Effector memory CD8-positive, alpha-beta T cell (primary cell): ENCODE measurements around the gene C18orf54.
A peak's percentile ranks its signal among the peaks of the same experiment; 100 is the strongest.
"Not testable (repeated sequence)": the region's sequence is repeated elsewhere in the genome, so short reads cannot be mapped to it uniquely, and the experiment has no call there.

ENCODE experiments used
- ATAC-seq: fragments of 150-1000 bp; cut with Tn5 transposase; replicated peaks from 2 replicates; pipeline ENCODE4 v1.10.0; 2021; ENCODE audit warnings: mild to moderate bottlenecking, moderate library complexity
- DNase-seq, 3 experiments: peaks; one replicate each; pipeline ENCODE4 v3.0.0; 2021
- H3K27ac Mint-ChIP-seq, 2 donors: one replicate each; pipeline ENCODE4 v1.8.0; 2022; ENCODE audit warnings: mild to moderate bottlenecking in 2 of 2, mixed read lengths in 2 of 2, moderate library complexity in 2 of 2
- H3K27me3 Mint-ChIP-seq, 2 donors: one replicate each; pipeline ENCODE4 v1.8.0; 2022; ENCODE audit warnings: mixed read lengths in 2 of 2
- H3K36me3 Mint-ChIP-seq: one replicate; pipeline ENCODE4 v1.8.0; 2022; ENCODE audit warnings: mild to moderate bottlenecking, moderate library complexity, mixed read lengths; ENCODE audit not compliant: insufficient read depth
- H3K4me1 Mint-ChIP-seq, 2 donors: one replicate each; pipeline ENCODE4 v1.8.0; 2022; ENCODE audit warnings: low read depth in 2 of 2, mixed read lengths in 2 of 2
- H3K4me3 Mint-ChIP-seq, 2 donors: one replicate each; pipeline ENCODE4 v1.8.0; 2022; ENCODE audit warnings: mild to moderate bottlenecking in 2 of 2, mixed read lengths in 2 of 2, moderate library complexity in 2 of 2
- H3K9me3 Mint-ChIP-seq, 2 donors: one replicate each; pipeline ENCODE4 v1.8.0; 2022; ENCODE audit warnings: mixed read lengths in 2 of 2
- total RNA-seq, 9 experiments: gene quantifications; one replicate each; lab custom pipeline; 2026; lab: John Stamatoyannopoulos, UW

The C18orf54 gene
- total RNA-seq = 1.3 to 9.6 (median 3.3) reads per million in 9 experiments

DNA sequence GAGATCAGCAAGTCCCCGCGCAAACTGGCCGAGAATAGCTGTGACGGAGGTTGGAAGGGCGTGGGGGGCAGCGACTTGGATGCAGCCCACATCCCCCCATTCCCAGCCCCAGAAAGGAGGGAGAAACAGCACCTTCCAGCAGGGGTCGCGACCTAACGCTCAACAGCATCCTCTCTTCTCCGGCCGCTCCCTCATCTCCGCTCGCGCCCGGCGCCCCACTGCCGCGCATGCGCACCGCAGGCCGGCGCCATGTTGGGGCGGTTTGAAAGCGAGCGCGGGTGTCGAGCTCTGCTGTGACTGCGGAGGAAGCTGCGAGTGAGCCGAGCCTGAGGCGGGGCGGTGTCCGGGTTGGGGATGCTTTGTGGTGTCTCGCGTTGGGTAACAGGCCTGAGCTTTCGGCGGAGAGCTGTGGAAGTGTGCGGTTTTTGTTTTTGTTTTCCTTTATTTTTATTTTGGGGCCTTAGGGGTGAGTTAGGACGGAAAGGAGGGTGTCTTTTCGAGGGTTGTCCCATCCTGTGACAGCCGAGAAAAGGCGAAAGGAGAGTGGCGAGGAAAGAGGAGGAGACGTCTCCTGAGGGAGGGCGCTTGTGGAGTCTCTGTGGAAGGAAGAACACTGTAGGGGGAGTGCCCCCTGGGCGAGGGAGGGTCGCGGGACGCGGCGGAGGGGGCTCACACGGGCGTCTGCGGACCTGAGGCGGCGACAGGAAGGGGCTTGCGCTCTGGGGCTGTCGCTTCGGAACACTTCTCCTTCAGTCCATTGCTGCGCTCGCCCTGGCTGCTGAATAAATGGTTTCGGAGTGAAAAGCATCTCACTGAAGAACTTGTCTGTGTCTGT, at the start of gene C18orf54, which contains the start of gene STARD6:
Gene C18orf54, plus strand, starts transcription at position 247 of the 835 bp plus-strand sequence. CDS start 2,667 bp downstream, outside the sequence.
Gene STARD6, minus strand, starts transcription at position 199 of the 835 bp plus-strand sequence. CDS start 3,285 bp downstream, outside the sequence.
- Mint-ChIP-seq H3K9me3 (no peaks in the 10 kb centered on the region), H3K4me1 (peaks cover 14 to 18% of the 10 kb centered on the region in 2 donors), H3K4me3 (peak within 1 kb of the TSS; percentile 96 to 100), H3K36me3 (peaks cover 16% of the 10 kb centered on the region), H3K27me3 (peaks cover 0 to 6% of the 10 kb centered on the region in 2 donors), H3K27ac (peak within 1 kb of the TSS; percentile 92 to 98)
- ATAC-seq (peak; percentile 92), DNase-seq (peak; percentile 84 to 89 (median 86))

DNA sequence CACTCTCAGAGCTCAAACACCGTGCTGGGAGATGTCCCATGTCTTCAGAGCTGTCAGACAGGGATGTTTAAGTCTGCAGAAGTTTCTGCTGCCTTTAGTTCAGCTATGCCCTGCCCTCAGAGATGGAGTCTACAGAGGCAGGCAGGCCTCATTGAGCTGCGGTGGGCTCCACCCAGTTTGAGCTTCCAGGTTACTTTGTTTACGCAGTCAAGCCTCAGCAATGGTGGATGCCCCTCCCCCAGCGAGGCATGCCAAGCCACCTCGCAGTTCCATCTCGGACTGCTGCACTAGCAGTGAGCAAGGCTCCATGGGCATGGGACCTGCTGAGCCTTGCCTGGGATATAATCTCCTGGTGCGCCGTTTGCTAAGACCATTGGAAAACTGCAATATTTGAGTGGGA, 48.1 kb upstream of the C18orf54 start:
- not testable (repeated sequence) for ATAC-seq, H3K36me3 Mint-ChIP-seq, H3K4me3 Mint-ChIP-seq, H3K27ac Mint-ChIP-seq, H3K4me1 Mint-ChIP-seq, DNase-seq, H3K9me3 Mint-ChIP-seq
- peaks cover 9 to 11% of the 10 kb centered on the region in 2 donors for H3K27me3 Mint-ChIP-seq

DNA sequence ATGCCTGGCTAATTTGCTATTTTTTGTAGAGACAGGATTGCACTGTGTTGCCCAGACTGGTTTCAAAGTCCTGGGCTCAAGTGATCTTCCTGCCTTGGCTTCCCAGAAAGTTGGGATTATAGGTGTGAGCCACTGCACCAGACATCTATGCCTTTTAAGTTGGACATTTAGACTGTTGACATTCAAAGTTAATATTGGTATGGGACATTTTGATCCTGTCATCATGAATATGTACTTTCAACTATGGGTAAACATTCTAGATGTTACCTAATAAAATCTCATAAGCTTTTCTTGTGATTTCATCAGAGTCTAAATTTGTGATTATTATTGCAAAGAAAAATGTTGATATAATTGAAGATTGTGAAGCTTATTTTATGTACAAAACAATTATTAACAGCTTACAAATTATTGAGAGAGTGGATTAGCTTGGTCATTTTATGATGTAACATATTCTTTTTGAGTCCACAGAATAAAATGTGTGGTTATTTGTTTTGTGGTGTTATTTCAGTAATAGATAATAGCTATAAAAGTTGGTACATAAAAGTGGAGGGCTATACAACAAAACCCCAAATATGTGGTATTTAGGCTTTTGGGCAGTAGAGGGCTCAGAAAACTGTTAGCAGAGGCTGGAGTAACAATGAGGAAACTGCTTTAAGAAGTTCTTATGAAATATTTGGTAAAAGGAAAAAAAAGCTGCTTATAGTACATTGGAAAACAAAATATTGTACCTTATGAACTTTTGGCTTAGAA, 41.5 kb upstream of the C18orf54 start:
- Mint-ChIP-seq H3K36me3 (no peaks in the 10 kb centered on the region), H3K4me3 (no peak overlapping the region), H3K27ac (no peak overlapping the region), H3K9me3 (no peaks in the 10 kb centered on the region), H3K27me3 (peaks cover 15 to 22% of the 10 kb centered on the region in 2 donors), H3K4me1 (no peaks in the 10 kb centered on the region)
- DNase-seq = no peak
- ATAC-seq = no peak

DNA sequence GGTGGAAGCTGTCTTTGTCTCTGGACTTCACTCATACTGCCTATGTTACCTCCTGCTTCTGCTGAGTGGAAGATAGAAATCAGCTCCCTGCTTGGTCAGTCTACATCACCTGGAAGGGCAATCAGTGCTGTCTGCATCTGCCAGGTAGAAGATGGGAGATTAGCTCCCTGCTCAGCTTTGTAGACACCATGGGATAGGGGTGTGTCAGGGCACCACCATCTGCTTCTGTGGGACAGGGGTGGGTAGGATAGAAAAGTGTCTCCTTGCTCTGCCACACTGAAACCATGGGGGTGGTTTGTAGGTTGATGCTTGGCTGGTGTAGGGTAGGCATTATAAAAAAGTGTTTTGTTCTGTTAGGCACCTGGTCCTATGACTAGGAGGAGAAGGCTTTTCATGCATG, 34.1 kb upstream of the C18orf54 start:
- Mint-ChIP-seq H3K4me1 (no peaks in the 10 kb centered on the region), H3K9me3 (no peaks in the 10 kb centered on the region), H3K36me3 (no peaks in the 10 kb centered on the region), H3K27ac (no peak overlapping the region), H3K4me3 (no peak overlapping the region), H3K27me3 (peaks cover 8 to 9% of the 10 kb centered on the region in 2 donors)
- ATAC-seq (no peak), DNase-seq (no peak)

DNA sequence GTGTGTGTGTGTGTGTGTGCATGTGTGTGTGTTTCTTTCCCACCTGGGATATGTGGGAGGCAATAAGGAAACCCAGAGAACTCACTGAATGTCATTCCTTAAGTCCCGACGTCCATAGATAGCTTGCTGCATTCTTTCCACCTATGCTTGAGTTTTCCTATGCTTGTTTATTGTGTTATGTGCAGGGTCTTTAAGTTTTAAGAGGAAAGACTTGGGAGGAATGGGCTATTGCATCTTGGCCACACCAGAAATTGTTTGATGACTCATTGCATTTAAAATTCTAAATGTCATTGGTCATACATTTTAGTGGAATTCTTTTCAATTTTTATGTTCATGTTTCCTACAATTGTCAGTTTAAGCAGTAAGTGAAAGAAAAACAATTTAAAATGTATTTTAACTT, 33.7 kb upstream of the C18orf54 start:
- no peaks in the 10 kb centered on the region for H3K4me1 Mint-ChIP-seq
- no peak for ATAC-seq

DNA sequence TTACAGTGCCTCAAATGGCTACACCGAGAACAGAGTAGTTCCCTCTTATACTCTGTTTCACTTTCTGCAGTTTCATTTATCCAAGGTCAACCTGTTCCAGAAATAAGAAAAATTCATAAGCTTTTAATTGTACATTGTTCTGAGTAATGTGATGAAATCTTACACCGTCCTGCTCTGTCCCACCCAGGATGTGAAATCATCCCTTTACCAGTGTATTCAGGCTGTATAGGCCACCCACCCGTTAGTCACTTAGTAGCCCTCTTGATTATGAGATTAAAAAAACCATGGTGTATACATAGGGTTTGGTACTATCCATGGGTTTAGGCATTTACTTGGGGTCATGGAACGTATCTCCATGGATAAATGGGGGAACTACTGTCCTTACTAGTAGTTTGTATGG, 29.9 kb upstream of the C18orf54 start:
- H3K4me1 Mint-ChIP-seq = no peaks in the 10 kb centered on the region

More for the DNA sequence above, 33.7 kb upstream of the C18orf54 start:
- H3K9me3 Mint-ChIP-seq = no peaks in the 10 kb centered on the region
- H3K27me3 Mint-ChIP-seq = peaks cover 4 to 8% of the 10 kb centered on the region in 2 donors
- no peak overlapping the region for H3K27ac Mint-ChIP-seq
- no peaks in the 10 kb centered on the region for H3K36me3 Mint-ChIP-seq
- no peak for DNase-seq
- H3K4me3 Mint-ChIP-seq = no peak overlapping the region

DNA sequence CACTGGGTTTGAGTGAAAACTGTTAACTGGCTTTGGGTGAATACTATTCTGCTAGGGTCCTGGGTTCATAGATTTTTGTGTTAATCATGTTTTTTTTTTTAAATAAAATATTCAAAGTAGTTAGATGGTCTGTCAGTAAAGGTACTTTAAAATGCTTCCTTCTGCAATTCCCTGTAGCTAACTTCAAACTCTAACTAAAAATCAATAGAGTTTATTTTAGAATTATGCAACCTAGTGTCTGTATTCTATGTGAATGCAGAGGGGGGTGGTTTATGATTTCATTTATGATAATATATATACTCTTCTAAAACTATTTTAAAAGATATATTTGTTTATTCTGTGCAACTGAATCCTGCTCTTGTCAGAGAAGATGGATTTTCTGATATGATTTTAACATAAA, 27.9 kb upstream of the C18orf54 start:
- DNase-seq (no peak), ATAC-seq (no peak)
- Mint-ChIP-seq H3K4me3 (no peak overlapping the region), H3K27ac (no peak overlapping the region), H3K27me3 (no peaks in the 10 kb centered on the region), H3K9me3 (no peaks in the 10 kb centered on the region), H3K36me3 (no peaks in the 10 kb centered on the region), H3K4me1 (no peaks in the 10 kb centered on the region)

More for the DNA sequence above, 29.9 kb upstream of the C18orf54 start:
- no peaks in the 10 kb centered on the region for H3K27me3 Mint-ChIP-seq
- H3K36me3 Mint-ChIP-seq = no peaks in the 10 kb centered on the region
- no peak for ATAC-seq
- no peak overlapping the region for H3K4me3 Mint-ChIP-seq
- DNase-seq = no peak
- H3K9me3 Mint-ChIP-seq = no peaks in the 10 kb centered on the region
- H3K27ac Mint-ChIP-seq = no peak overlapping the region

DNA sequence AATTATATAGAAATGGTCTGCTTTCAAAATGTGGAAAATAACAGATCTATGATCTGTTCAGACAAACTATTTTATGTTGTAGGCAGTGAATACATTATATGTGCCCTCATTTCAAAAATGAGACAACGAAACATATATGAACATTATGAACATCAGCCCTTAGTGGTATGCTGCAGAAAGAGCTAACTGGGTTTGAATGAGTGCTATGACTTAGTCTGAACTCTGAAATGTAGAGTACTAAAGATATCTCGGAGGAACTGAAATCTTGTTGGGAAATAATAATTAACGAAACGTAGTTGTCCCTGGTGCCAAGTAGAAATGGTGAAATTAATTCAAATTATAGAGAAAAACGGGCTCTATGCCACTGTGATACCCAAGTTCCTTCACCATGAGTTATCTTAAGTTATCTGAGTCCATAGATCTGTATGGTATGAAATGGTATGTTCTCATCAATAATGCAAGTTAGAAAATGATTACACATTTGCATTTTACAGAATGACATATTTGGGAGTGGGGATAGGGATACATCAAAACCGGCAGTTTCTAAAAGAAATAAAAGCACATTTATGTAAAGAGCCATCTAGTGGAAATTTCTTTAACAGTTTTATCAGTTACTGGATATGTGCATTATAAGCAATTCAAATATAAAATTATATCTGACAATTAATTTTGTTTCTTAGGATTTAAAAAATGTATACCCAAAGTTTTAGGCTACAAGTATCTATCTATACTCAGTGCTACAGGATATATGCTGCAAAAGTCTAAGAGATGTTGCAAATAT, 26.7 kb upstream of the C18orf54 start:
- H3K27me3 Mint-ChIP-seq = peaks cover 0 to 4% of the 10 kb centered on the region in 2 donors
- DNase-seq (no peak), ATAC-seq (no peak)
- H3K9me3 Mint-ChIP-seq = no peaks in the 10 kb centered on the region
- no peaks in the 10 kb centered on the region for H3K4me1 Mint-ChIP-seq
- H3K4me3 Mint-ChIP-seq = no peak overlapping the region
- H3K36me3 Mint-ChIP-seq = no peaks in the 10 kb centered on the region
- no peak overlapping the region for H3K27ac Mint-ChIP-seq

DNA sequence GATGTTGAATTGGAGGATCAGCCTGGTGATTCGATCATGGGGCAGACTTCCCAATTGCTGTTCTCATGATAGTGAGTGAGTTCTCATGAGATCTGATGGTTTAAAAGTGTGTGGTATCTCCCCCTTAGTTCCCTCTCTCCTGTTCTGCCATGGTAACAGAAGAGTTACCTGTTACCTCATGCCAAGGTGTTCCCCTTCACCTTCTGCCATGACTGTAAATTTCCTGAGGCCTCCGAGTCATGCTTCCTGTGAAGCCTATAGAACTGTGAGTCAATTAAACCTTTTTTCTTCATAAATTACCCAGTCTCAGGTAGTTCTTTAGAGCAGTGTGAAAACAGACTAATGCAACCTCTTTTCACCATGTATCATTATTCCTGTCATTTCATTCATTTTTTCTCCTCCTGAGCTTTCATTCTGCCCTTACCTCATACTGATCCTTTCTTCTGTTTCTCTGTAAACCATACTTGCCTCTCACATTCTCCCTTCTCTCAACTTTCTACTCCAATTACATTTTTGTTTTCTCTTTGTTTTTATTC, 22.0 kb upstream of the C18orf54 start:
- ATAC-seq (no peak), DNase-seq (no peak)
- Mint-ChIP-seq H3K4me3 (no peak overlapping the region), H3K36me3 (no peaks in the 10 kb centered on the region), H3K4me1 (no peaks in the 10 kb centered on the region), H3K9me3 (no peaks in the 10 kb centered on the region), H3K27ac (no peak overlapping the region), H3K27me3 (peaks cover 0 to 13% of the 10 kb centered on the region in 2 donors)

DNA sequence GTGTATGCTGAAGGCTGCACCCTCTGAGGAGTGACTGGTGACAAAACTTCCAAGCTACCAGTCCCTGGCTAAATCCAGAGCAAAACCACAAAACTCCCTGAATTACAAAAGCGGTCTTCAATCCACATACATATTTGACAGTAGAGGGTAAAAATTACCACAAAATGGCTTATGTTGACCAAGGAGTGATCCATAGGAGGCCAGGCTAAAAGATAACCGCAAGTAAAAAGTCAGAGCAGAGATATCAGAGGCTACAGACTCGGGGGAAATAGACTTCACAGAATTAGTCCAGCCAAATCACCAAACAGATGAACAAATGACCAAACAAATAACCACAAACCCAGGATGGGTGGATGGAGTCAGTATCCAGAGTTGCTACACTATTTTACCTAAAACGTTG, 19.5 kb upstream of the C18orf54 start:
- DNase-seq (no peak), ATAC-seq (no peak)
- peaks cover 0 to 13% of the 10 kb centered on the region in 2 donors for H3K27me3 Mint-ChIP-seq
- no peaks in the 10 kb centered on the region for H3K9me3 Mint-ChIP-seq
- H3K27ac Mint-ChIP-seq = no peak overlapping the region
- no peaks in the 10 kb centered on the region for H3K36me3 Mint-ChIP-seq
- H3K4me1 Mint-ChIP-seq = no peaks in the 10 kb centered on the region
- H3K4me3 Mint-ChIP-seq = no peak overlapping the region

DNA sequence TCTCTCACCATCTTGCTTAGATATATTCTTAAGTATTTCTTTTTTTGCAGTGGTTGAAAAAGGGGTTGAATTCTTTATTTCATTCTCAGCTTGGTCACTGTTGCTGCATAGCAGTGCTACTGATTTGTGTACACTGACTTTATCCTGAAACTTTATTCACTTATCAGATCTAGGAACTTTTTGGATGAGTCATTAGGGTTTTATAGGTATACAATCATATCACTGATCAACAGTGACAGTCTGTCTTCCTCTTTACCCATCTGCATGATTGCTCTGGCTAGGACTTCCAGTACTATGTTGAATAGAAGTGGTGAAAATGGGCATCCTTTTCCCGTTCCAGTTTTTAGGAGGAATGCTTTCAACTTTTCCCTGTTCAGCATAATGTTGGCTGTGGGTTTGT, 6.5 kb upstream of the C18orf54 start:
- Mint-ChIP-seq H3K9me3 (no peaks in the 10 kb centered on the region), H3K36me3 (no peaks in the 10 kb centered on the region), H3K4me3 (no peak overlapping the region), H3K27ac (no peak overlapping the region), H3K4me1 (no peaks in the 10 kb centered on the region), H3K27me3 (peaks cover 13 to 26% of the 10 kb centered on the region in 2 donors)
- ATAC-seq (no peak), DNase-seq (no peak)

DNA sequence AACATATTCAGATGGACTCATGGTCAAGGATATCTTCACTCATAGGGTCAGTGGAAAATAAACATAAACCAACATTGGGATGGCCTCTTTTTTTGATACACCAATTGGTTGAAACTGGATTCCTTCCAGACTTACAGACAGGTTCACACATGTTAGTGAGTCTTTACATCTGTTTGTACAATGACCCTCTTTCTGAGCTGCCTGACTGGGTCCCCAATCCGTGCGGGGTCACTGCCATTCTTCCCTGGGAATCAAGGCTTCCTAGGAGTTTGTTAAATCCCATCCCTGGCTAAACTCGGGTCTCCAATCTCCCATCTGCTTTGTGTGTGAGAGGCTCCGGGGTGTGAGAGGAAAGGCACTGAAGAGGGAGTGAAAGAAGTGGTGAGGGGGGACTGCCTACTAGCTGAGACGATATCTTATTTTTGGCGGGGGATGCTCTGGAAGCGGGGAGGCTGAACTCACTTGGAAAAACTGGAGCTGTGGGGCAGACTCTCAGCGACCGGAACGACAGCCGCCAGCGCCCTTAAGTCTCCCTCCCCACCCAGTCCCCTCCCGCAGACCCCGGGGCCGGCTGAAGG, 535 bp upstream of the C18orf54 start:
- Mint-ChIP-seq H3K9me3 (no peaks in the 10 kb centered on the region), H3K4me1 (peaks cover 14 to 18% of the 10 kb centered on the region in 2 donors), H3K27me3 (peaks cover 5 to 9% of the 10 kb centered on the region in 2 donors), H3K36me3 (peaks cover 16% of the 10 kb centered on the region), H3K27ac (peak overlapping the region; percentile 92 to 98), H3K4me3 (peak overlapping the region; percentile 96 to 100)
- ATAC-seq (no peak), DNase-seq (no peak)
